Activated gamma-delta T cell (primary cell): ENCODE results near the gene FBXL3.

Experiments used
- DNase-seq: peaks from one replicate; lab custom pipeline; 2025; lab: John Stamatoyannopoulos, UW
- total RNA-seq, 2 donors: gene quantifications; one replicate each; lab custom pipeline; 2026; lab: John Stamatoyannopoulos, UW

Gene FBXL3
- total RNA-seq, result 106 to 139 reads per million in 2 donors

- peak; percentile 72 for DNase-seq
Measured at GRCh38 chr13:77026861-77027621, at the start of gene FBXL3. TSS of gene FBXL3 (minus strand) at chr13:77027159. CDS start at chr13:77021860, 5,299 bp downstream.

- no peak for DNase-seq
Measured at GRCh38 chr13:77067519-77067918, 40.6 kb upstream of the FBXL3 start.

GRCh38 chr13:77065461-77066147 is 38.6 kb upstream of the FBXL3 start:
- no peak for DNase-seq

- DNase-seq, result no peak
Measured at GRCh38 chr13:77062097-77062496, 35.1 kb upstream of the FBXL3 start.

GRCh38 chr13:77061362-77061761 is 34.4 kb upstream of the FBXL3 start:
- no peak for DNase-seq

GRCh38 chr13:77056886-77057285 is 29.9 kb upstream of the FBXL3 start:
- no peak for DNase-seq

GRCh38 chr13:77056382-77056781 is 29.4 kb upstream of the FBXL3 start:
- no peak for DNase-seq

GRCh38 chr13:77055158-77055557 is 28.2 kb upstream of the FBXL3 start:
- DNase-seq, result no peak

- DNase-seq, result no peak
Measured at GRCh38 chr13:77053192-77053591, 26.2 kb upstream of the FBXL3 start.

GRCh38 chr13:77048681-77049080 is 21.7 kb upstream of the FBXL3 start:
- DNase-seq, result no peak

GRCh38 chr13:77047649-77048343 is 20.8 kb upstream of the FBXL3 start:
- DNase-seq, result no peak

GRCh38 chr13:77042566-77043177 is 15.7 kb upstream of the FBXL3 start:
- no peak for DNase-seq

GRCh38 chr13:77040835-77041234 is 13.9 kb upstream of the FBXL3 start:
- no peak for DNase-seq

- no peak for DNase-seq
Measured at GRCh38 chr13:77040076-77040475, 13.1 kb upstream of the FBXL3 start.

GRCh38 chr13:77038907-77039480 is 12.0 kb upstream of the FBXL3 start:
- DNase-seq, result no peak

- no peak for DNase-seq
Measured at GRCh38 chr13:77036279-77036678, 9.3 kb upstream of the FBXL3 start.

- DNase-seq, result no peak
Measured at GRCh38 chr13:77034881-77035280, 7.9 kb upstream of the FBXL3 start.

- no peak for DNase-seq
Measured at GRCh38 chr13:77033717-77034302, 6.9 kb upstream of the FBXL3 start.

GRCh38 chr13:77031656-77032243 is 4.8 kb upstream of the FBXL3 start:
- no peak for DNase-seq

- DNase-seq, result no peak
Measured at GRCh38 chr13:77029436-77029835, 2.5 kb upstream of the FBXL3 start.

GRCh38 chr13:77028202-77028601 is 1.2 kb upstream of the FBXL3 start:
- no peak for DNase-seq
